ENCODE results near the gene IQGAP3. TPM values are rescaled to one million over a fixed set of nuclear protein-coding genes. Genes with fewer than 3 reads are reported as not detected.

IQGAP3 gene
- total RNA-seq, 1 donor from 2014 or later: 13.1 TPM

- TF ChIP-seq CTCF (IDR thresholded peaks at IDR 0.05; ENCODE audit: unreplicated experiment): peak; percentile 74
- no peaks in the 10 kb centered on the region for H3K9me3 Mint-ChIP-seq (ENCODE audit: unreplicated experiment)
- peaks cover 55% of the 10 kb centered on the region for H3K36me3 Mint-ChIP-seq (ENCODE audit: low read depth, unreplicated experiment)
- peaks cover 9% of the 10 kb centered on the region for H3K27me3 Mint-ChIP-seq (ENCODE audit: unreplicated experiment)
- H3K4me3 Mint-ChIP-seq (ENCODE audit: unreplicated experiment): peak overlapping the region; percentile 74
- peaks cover 11% of the 10 kb centered on the region for H3K4me1 Mint-ChIP-seq (ENCODE audit: unreplicated experiment)
- peak; percentile 86 for DNase-seq (ENCODE audit: low spot score)
- H3K27ac Mint-ChIP-seq (ENCODE audit: unreplicated experiment): no peak overlapping the region
Observed at GRCh38 chr1:156480411-156481192, 91.8 kb downstream of the IQGAP3 start.

DNA sequence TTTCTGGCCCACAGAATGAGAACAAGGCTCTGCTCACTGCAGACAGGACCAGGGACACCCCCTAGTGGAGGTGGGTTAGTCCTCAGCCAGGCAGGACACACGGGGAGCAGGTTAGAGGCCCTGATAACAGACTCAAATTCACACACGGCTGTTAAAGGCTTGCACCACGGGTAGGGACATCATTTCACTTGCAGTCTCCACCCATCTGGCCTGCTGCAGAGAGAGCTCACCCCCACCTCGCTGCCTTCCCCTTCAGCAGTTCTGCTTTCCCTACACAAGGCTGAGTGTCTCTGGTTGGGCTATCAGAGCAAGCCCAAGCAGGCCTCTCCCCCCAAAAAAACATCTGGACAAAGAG is 92.4 kb downstream of the IQGAP3 start:
- Mint-ChIP-seq H3K27me3 (ENCODE audit: unreplicated experiment) (peaks cover 8% of the 10 kb centered on the region), H3K4me1 (ENCODE audit: unreplicated experiment) (peaks cover 11% of the 10 kb centered on the region), H3K9me3 (ENCODE audit: unreplicated experiment) (no peaks in the 10 kb centered on the region), H3K27ac (ENCODE audit: unreplicated experiment) (no peak overlapping the region), H3K4me3 (ENCODE audit: unreplicated experiment) (peak overlapping the region; percentile 74), H3K36me3 (ENCODE audit: low read depth, unreplicated experiment) (peaks cover 58% of the 10 kb centered on the region)
- no peak for DNase-seq (ENCODE audit: low spot score)
- TF ChIP-seq CTCF (IDR thresholded peaks at IDR 0.05; ENCODE audit: unreplicated experiment): no peak

- H3K36me3 Mint-ChIP-seq (ENCODE audit: low read depth, unreplicated experiment): peaks cover 57% of the 10 kb centered on the region
- H3K4me1 Mint-ChIP-seq (ENCODE audit: unreplicated experiment): peaks cover 11% of the 10 kb centered on the region
- no peak overlapping the region for H3K27ac Mint-ChIP-seq (ENCODE audit: unreplicated experiment)
- no peaks in the 10 kb centered on the region for H3K9me3 Mint-ChIP-seq (ENCODE audit: unreplicated experiment)
- TF ChIP-seq CTCF (IDR thresholded peaks at IDR 0.05; ENCODE audit: unreplicated experiment): no peak
- peaks cover 8% of the 10 kb centered on the region for H3K27me3 Mint-ChIP-seq (ENCODE audit: unreplicated experiment)
- no peak for DNase-seq (ENCODE audit: low spot score)
- peak overlapping the region; percentile 54 for H3K4me3 Mint-ChIP-seq (ENCODE audit: unreplicated experiment)
Observed at GRCh38 chr1:156479093-156480015, 93.0 kb downstream of the IQGAP3 start.

DNA sequence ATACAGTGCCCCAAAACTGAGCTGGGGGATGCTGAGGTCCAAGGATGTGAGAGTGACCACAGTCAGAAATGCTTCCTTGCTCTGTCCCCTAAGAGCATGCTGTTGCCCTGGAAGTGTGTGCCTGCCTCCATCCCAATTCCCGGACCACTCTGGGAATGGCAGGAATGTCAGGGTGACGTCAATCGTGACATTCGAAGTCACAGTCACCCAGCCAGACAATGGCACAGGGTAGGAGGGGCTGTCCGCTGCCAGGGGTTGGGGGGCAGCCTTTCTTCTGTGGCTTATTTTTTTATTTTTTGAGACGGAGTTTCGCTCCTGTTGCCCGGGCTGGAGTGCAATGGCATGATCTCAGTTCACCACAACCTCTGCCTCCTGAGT is 94.1 kb downstream of the IQGAP3 start:
- no peak overlapping the region for H3K4me3 Mint-ChIP-seq (ENCODE audit: unreplicated experiment)
- no peaks in the 10 kb centered on the region for H3K9me3 Mint-ChIP-seq (ENCODE audit: unreplicated experiment)
- TF ChIP-seq CTCF (IDR thresholded peaks at IDR 0.05; ENCODE audit: unreplicated experiment): no peak
- peaks cover 63% of the 10 kb centered on the region for H3K36me3 Mint-ChIP-seq (ENCODE audit: low read depth, unreplicated experiment)
- H3K4me1 Mint-ChIP-seq (ENCODE audit: unreplicated experiment): peaks cover 11% of the 10 kb centered on the region
- DNase-seq (ENCODE audit: low spot score): no peak
- H3K27ac Mint-ChIP-seq (ENCODE audit: unreplicated experiment): no peak overlapping the region
- H3K27me3 Mint-ChIP-seq (ENCODE audit: unreplicated experiment): peaks cover 10% of the 10 kb centered on the region
